VCaP (cell line): ENCODE data around the gene PPM1F.

Experiments used
- H3K27ac ChIP-seq: fragments of 450-650 bp; 2 replicates; pipeline ENCODE4 v1.5.1; 2017
- CTCF ChIP-seq: fragments of 450-650 bp; conservative IDR thresholded peaks from 2 replicates; pipeline ENCODE4 v1.5.1; 2017; ENCODE audit warnings: mild to moderate bottlenecking, moderate library complexity

PPM1F gene

GRCh38 chr22:21992593-21993237, 40.1 kb upstream of the PPM1F start:
- TF ChIP-seq CTCF = no peak
- no peak overlapping the region for H3K27ac ChIP-seq

GRCh38 chr22:21991774-21992173, 39.1 kb upstream of the PPM1F start:
- no peak for TF ChIP-seq CTCF
- no peak overlapping the region for H3K27ac ChIP-seq

- TF ChIP-seq CTCF = no peak
- H3K27ac ChIP-seq = no peak overlapping the region
Observed at GRCh38 chr22:21991304-21991596, 38.6 kb upstream of the PPM1F start.

- H3K27ac ChIP-seq = no peak overlapping the region
- TF ChIP-seq CTCF = no peak
Observed at GRCh38 chr22:21990445-21991303, 38.0 kb upstream of the PPM1F start.

- no peak for TF ChIP-seq CTCF
Observed at GRCh38 chr22:21989049-21989448, 36.4 kb upstream of the PPM1F start.

GRCh38 chr22:21985214-21985613, 32.6 kb upstream of the PPM1F start:
- no peak for TF ChIP-seq CTCF
- H3K27ac ChIP-seq = no peak overlapping the region

More at GRCh38 chr22:21989049-21989448, 36.4 kb upstream of the PPM1F start:
- no peak overlapping the region for H3K27ac ChIP-seq

- H3K27ac ChIP-seq = no peak overlapping the region
- peak; percentile 29 for TF ChIP-seq CTCF
Observed at GRCh38 chr22:21984793-21985192, 32.1 kb upstream of the PPM1F start.
